Mucosa of stomach (tissue), 1 donor: ENCODE data around the gene CNKSR3.

ENCODE experiments used
- H3K27me3 ChIP-seq: one replicate; pipeline ENCODE4 v1.7.0; 2013; ENCODE audit warnings: mild to moderate bottlenecking, low read length; ENCODE audit not compliant: control insufficient read depth, insufficient read depth
- H3K36me3 ChIP-seq: one replicate; pipeline ENCODE4 v1.7.0; 2013; ENCODE audit warnings: low read length; ENCODE audit not compliant: control insufficient read depth, insufficient read depth
- H3K4me1 ChIP-seq: one replicate; pipeline ENCODE4 v1.7.0; 2013; ENCODE audit warnings: mild to moderate bottlenecking, low read length; ENCODE audit not compliant: control insufficient read depth, insufficient read depth
- H3K4me3 ChIP-seq: one replicate; pipeline ENCODE4 v1.7.0; 2013; ENCODE audit warnings: low read length
- H3K9ac ChIP-seq: one replicate; pipeline ENCODE4 v1.7.0; 2013; ENCODE audit warnings: mild to moderate bottlenecking, low read length, moderate library complexity
- H3K9me3 ChIP-seq: one replicate; pipeline ENCODE4 v1.7.0; 2013; ENCODE audit warnings: mild to moderate bottlenecking, low read length, moderate library complexity; ENCODE audit not compliant: control insufficient read depth
- donor health status: Pancreatic carcinoma.

Gene CNKSR3

GRCh38 chr6:154408891-154409500 is 101.5 kb downstream of the CNKSR3 start:
- no peak overlapping the region for H3K4me3 ChIP-seq
- H3K9me3 ChIP-seq = no peaks in the 10 kb centered on the region
- peaks cover 1% of the 10 kb centered on the region for H3K36me3 ChIP-seq
- no peaks in the 10 kb centered on the region for H3K27me3 ChIP-seq
- H3K4me1 ChIP-seq = peaks cover 18% of the 10 kb centered on the region
- H3K9ac ChIP-seq = no peak overlapping the region

- H3K4me1 ChIP-seq = peaks cover 24% of the 10 kb centered on the region
These were observed 103.0 kb downstream of the CNKSR3 start for GRCh38 chr6:154407440-154407839.

GRCh38 chr6:154406869-154407268 is 103.6 kb downstream of the CNKSR3 start:
- no peaks in the 10 kb centered on the region for H3K9me3 ChIP-seq
- no peak overlapping the region for H3K4me3 ChIP-seq
- no peaks in the 10 kb centered on the region for H3K36me3 ChIP-seq
- H3K9ac ChIP-seq = no peak overlapping the region
- peaks cover 18% of the 10 kb centered on the region for H3K4me1 ChIP-seq
- H3K27me3 ChIP-seq = no peaks in the 10 kb centered on the region

More at GRCh38 chr6:154407440-154407839, 103.0 kb downstream of the CNKSR3 start:
- no peak overlapping the region for H3K9ac ChIP-seq
- H3K27me3 ChIP-seq = no peaks in the 10 kb centered on the region
- no peaks in the 10 kb centered on the region for H3K36me3 ChIP-seq
- H3K9me3 ChIP-seq = no peaks in the 10 kb centered on the region
- no peak overlapping the region for H3K4me3 ChIP-seq

GRCh38 chr6:154406301-154406700 is 104.2 kb downstream of the CNKSR3 start:
- Histone ChIP-seq H3K9me3 (no peaks in the 10 kb centered on the region), H3K4me3 (no peak overlapping the region), H3K9ac (no peak overlapping the region), H3K4me1 (peaks cover 16% of the 10 kb centered on the region), H3K27me3 (no peaks in the 10 kb centered on the region), H3K36me3 (no peaks in the 10 kb centered on the region)

GRCh38 chr6:154404791-154405400 is 105.6 kb downstream of the CNKSR3 start:
- H3K9ac ChIP-seq = no peak overlapping the region
- no peaks in the 10 kb centered on the region for H3K36me3 ChIP-seq
- no peaks in the 10 kb centered on the region for H3K27me3 ChIP-seq
- no peaks in the 10 kb centered on the region for H3K9me3 ChIP-seq
- H3K4me3 ChIP-seq = no peak overlapping the region
- H3K4me1 ChIP-seq = peaks cover 6% of the 10 kb centered on the region

- Histone ChIP-seq H3K9ac (no peak overlapping the region), H3K4me1 (peaks cover 6% of the 10 kb centered on the region), H3K4me3 (no peak overlapping the region), H3K27me3 (no peaks in the 10 kb centered on the region), H3K36me3 (no peaks in the 10 kb centered on the region), H3K9me3 (no peaks in the 10 kb centered on the region)
These were observed 106.7 kb downstream of the CNKSR3 start for GRCh38 chr6:154403788-154404187.

GRCh38 chr6:154402081-154402780 is 108.3 kb downstream of the CNKSR3 start:
- no peaks in the 10 kb centered on the region for H3K9me3 ChIP-seq
- H3K36me3 ChIP-seq = no peaks in the 10 kb centered on the region
- no peak overlapping the region for H3K9ac ChIP-seq
- peaks cover 6% of the 10 kb centered on the region for H3K4me1 ChIP-seq
- no peak overlapping the region for H3K4me3 ChIP-seq
- no peaks in the 10 kb centered on the region for H3K27me3 ChIP-seq

- Histone ChIP-seq H3K27me3 (no peaks in the 10 kb centered on the region), H3K4me3 (no peak overlapping the region), H3K9ac (no peak overlapping the region), H3K36me3 (no peaks in the 10 kb centered on the region), H3K4me1 (peaks cover 6% of the 10 kb centered on the region), H3K9me3 (no peaks in the 10 kb centered on the region)
These were observed 111.4 kb downstream of the CNKSR3 start for GRCh38 chr6:154399097-154399496.

GRCh38 chr6:154397491-154398195 is 112.8 kb downstream of the CNKSR3 start:
- no peaks in the 10 kb centered on the region for H3K27me3 ChIP-seq
- no peaks in the 10 kb centered on the region for H3K36me3 ChIP-seq
- H3K4me1 ChIP-seq = no peaks in the 10 kb centered on the region
- H3K4me3 ChIP-seq = no peak overlapping the region
- no peak overlapping the region for H3K9ac ChIP-seq
- no peaks in the 10 kb centered on the region for H3K9me3 ChIP-seq

- Histone ChIP-seq H3K27me3 (no peaks in the 10 kb centered on the region), H3K9ac (no peak overlapping the region), H3K9me3 (no peaks in the 10 kb centered on the region), H3K36me3 (no peaks in the 10 kb centered on the region), H3K4me1 (no peaks in the 10 kb centered on the region), H3K4me3 (no peak overlapping the region)
These were observed 114.6 kb downstream of the CNKSR3 start for GRCh38 chr6:154395878-154396277.

- Histone ChIP-seq H3K4me1 (no peaks in the 10 kb centered on the region), H3K36me3 (no peaks in the 10 kb centered on the region), H3K4me3 (no peak overlapping the region), H3K9ac (no peak overlapping the region), H3K9me3 (no peaks in the 10 kb centered on the region), H3K27me3 (no peaks in the 10 kb centered on the region)
These were observed 115.2 kb downstream of the CNKSR3 start for GRCh38 chr6:154395316-154395715.

- H3K27me3 ChIP-seq = no peaks in the 10 kb centered on the region
- H3K4me3 ChIP-seq = no peak overlapping the region
- no peaks in the 10 kb centered on the region for H3K36me3 ChIP-seq
- no peak overlapping the region for H3K9ac ChIP-seq
- H3K4me1 ChIP-seq = no peaks in the 10 kb centered on the region
- no peaks in the 10 kb centered on the region for H3K9me3 ChIP-seq
These were observed 115.9 kb downstream of the CNKSR3 start for GRCh38 chr6:154394571-154394970.
